ENCODE data around the gene FMN2. TPM values are rescaled to one million over a fixed set of nuclear protein-coding genes. Genes with fewer than 3 reads are reported as not detected.

FMN2 gene
- total RNA-seq, 1 experiment from 2014 or later, result not detected

DNA sequence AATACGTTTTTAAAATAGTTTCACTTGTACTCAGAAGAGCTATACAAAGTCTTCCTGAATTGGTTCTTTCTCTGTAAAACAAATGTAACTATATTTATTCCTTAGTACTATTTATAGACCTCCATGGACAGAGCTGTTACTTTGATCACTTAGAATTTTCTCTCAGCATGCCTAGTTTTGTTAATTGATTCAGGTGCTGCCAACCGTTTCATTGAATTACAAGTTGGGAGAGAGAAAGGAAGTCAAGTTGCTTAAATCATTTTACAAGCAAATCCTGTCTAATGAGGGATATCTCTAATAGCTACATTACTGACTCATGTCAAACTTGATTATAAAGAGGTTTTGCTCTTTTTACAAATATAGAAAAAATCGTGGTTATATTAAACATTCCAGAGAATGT, 241.0 kb downstream of the FMN2 start:
- DNase-seq (ENCODE audit: low spot score), result no peak

DNA sequence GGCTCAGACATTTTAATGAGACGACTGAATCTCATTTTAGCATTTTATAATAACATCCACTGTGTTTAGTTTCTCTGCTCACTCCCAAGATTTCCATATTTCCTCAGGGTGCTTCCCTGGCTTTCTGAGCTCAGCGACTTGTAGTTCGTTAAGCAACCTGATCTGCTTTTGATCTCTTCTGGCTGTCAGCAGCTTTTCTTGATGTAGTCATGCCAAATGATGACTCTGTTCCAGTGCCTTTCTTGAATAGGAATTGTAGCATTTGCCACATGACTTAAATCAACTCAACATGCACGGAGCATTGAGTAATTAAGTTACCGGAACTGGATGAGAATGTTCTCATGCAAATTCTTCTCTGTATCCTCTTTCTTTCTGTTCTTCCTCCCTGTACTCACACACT, 246.1 kb downstream of the FMN2 start:
- no peak for DNase-seq (ENCODE audit: low spot score)
- in situ Hi-C loops (cut with HindIII; ENCODE audit: low sequenced_read_pairs), result no loop called here

More for the DNA sequence above, 241.0 kb downstream of the FMN2 start:
- in situ Hi-C loops (cut with HindIII; ENCODE audit: low sequenced_read_pairs), result no loop called here

DNA sequence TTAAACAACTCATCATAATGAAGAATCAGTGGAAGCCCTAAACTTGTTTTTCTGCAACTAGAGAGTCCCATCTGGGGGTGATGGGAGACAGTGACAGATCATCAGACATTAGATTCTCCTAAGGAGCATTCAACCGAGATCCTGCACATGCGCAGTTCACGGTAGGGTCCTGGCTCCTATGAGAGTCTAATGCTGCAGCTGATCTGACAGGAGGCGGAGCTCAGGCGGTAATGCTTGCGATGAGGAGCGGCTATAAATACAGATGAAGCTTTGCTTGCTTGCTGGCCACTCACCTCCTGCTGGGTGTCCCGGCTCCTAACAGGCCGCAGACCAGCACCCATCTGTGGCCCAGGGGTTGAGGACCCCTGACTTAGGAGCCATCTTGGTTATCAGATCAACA, 247.2 kb downstream of the FMN2 start:
- in situ Hi-C loops (cut with HindIII; ENCODE audit: low sequenced_read_pairs), result no loop called here
- no peak for DNase-seq (ENCODE audit: low spot score)

DNA sequence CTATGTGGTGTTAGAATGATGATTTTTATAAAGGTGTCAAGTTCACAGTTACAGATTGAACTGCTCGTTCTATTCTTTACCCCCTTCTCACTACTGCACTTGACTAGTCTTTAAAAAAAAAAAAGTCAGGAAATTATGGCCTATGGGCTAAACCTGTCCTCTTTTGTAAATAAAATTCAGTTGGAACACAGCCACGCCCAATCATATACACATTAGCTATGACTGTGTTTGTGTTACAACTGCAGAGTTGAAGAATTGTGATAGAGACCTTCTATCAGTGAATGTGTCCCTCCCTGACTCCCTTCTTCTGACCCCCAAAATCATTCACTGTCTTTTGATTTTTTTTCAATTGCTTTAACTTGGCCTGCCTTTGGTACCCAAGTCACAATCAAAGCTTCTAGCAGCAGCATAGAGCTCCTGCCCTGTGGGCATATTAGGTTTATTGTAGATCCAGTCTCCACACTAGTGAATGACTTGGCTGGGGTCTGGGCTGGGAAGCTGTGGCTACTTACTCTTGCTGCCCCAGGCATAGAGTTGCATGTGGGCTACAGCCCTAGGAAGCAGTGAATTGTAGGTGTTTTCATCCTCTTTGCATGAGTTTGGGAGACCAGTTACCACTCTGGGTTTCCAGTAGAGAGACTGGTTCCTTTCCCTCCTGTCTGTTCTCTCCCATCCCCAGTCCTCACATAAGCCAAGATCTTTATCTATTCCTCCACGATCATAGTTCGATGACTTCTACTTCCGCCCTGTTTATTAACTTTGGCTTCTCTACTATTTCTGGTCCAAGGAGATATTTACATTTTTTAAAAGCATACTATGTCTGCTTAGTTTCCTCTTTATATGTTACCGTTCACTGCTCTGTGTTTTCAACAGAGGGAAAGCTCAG, 249.9 kb downstream of the FMN2 start:
- no peak for DNase-seq (ENCODE audit: low spot score)
- in situ Hi-C loops (cut with HindIII; ENCODE audit: low sequenced_read_pairs), result no loop called here

DNA sequence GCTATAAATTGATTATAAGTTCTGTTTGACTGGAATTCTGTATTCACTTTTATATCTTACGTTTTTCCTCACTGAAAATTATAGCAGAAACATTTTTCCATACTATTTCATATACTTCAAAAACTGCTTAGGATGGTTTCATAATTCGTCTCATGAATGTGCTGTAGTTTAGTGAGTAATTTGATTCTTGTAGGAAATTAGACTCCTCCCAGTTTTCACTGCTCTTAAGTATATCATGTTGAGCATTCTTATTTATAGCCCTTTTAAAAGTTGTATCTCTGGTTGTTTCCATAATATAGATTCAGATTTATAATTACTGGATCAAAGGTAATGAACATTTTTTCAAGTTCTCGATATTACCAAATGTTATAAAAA, 250.6 kb downstream of the FMN2 start:
- DNase-seq (ENCODE audit: low spot score), result no peak
- in situ Hi-C loops (cut with HindIII; ENCODE audit: low sequenced_read_pairs), result no loop called here

DNA sequence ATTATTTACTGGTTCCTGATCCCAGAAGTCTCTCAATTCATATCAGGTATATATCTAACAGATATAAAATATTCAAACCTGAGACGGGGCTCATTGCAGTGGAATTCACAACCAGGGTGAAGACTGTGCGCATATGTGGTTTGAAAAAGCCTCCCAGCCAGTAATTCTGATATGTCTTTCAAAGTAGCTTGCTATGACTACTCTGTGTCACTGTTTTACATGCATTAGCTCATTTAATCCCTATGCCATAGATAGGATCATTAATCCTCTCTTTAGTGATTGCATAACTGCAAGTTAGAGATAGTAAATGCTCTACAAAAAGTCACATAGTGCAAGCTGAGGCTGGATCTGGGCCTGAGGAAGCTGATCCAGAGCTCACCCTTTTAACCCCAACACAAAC, 251.4 kb downstream of the FMN2 start:
- in situ Hi-C loops (cut with HindIII; ENCODE audit: low sequenced_read_pairs), result no loop called here
- DNase-seq (ENCODE audit: low spot score), result no peak

DNA sequence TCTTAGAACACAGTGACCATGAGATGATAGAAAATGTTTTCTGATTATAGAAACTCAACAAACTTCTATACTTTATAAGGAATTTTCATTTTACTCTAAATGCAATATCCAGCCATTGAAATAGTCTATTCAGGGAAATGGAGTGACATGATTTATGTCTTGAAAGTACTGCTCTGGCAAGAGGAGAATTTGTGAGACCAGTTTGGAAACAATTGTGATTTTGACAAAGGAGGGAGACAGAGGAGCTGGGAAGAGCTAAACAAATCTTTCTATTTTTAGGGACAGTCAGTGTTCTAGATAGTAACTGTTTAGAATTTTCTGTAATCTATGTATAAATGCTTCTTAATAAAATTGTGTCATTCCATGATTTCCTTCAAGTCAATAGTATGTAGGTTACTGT, 252.3 kb downstream of the FMN2 start:
- in situ Hi-C loops (cut with HindIII; ENCODE audit: low sequenced_read_pairs), result no loop called here
- no peak for DNase-seq (ENCODE audit: low spot score)

DNA sequence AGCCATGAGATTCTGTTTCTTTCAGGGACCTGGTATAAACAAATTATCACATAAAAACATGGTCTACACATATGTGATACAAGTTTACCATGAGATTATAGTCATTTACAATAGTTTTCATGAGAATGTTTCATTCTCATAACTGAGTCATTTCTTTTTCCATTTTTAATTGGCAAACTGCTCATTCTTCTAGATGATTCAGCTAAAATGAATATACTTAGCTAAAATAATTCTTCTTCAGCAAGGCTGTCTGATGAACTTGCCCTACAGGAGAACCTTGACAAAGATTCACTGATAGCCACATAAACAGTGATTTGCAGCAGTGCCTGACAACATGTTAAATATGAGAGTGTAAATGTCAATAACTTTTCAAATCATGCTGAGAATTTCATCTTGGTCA, 253.2 kb downstream of the FMN2 start:
- no peak for DNase-seq (ENCODE audit: low spot score)
- in situ Hi-C loops (cut with HindIII; ENCODE audit: low sequenced_read_pairs), result no loop called here

DNA sequence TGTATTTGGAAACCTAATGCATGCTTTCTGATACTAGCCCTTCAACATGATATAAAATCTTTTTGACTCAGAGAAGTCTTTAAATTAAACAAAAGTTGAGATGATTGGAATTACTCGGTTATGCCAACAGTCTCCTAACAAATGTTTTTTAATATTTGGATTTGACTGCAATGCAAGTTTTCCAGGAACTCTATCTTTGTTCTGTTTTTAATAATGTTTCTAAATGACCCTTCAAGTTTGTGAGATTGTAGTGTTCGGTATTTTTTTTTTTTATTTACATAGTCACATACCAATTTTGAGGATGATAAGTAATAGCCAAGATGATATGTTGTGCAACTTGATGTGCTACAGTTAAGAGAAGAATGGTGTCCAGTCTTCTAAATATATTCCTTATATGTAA, 258.0 kb downstream of the FMN2 start:
- no peak for DNase-seq (ENCODE audit: low spot score)
- in situ Hi-C loops (cut with HindIII; ENCODE audit: low sequenced_read_pairs), result no loop called here

DNA sequence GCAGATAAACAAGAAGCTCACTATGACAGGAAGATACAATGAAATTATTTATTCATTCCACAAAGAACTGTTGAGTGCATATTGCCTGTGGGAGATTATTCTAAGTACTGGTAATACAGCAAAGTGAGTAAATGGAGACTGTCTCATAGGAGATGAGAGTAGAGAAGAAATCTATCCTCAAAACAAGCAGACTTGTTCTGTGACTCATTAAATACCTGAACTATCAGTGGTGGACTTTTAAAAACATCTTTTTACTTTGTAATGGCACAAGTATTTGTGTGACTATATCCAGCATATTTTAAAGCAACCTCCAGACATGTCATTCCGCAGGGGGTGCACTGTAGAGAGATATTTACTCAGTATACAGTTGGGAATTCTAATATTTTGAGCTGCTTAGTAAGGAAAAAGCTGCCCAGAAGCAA, 259.2 kb downstream of the FMN2 start:
- no peak for DNase-seq (ENCODE audit: low spot score)
- in situ Hi-C loops (cut with HindIII; ENCODE audit: low sequenced_read_pairs), result no loop called here

DNA sequence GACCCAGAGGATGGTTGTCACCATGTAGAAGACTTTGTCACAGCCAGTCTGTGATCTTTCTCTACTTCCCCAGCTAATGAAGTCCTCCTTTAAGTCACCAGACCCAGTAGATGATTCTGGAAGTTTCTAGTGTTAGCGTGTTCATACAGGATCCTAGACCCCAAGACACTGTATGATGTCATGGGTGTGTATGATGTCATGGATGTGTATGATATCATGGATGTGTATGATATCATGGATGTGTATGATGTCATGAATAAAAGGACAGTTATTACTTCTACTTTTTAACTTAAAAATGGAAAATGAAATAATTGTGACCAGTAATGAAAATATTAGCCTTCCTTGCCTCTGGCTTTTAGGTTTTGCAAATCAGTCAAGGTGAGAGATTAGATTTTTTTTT, 260.0 kb downstream of the FMN2 start:
- in situ Hi-C loops (cut with HindIII; ENCODE audit: low sequenced_read_pairs), result no loop called here
- DNase-seq (ENCODE audit: low spot score), result no peak

DNA sequence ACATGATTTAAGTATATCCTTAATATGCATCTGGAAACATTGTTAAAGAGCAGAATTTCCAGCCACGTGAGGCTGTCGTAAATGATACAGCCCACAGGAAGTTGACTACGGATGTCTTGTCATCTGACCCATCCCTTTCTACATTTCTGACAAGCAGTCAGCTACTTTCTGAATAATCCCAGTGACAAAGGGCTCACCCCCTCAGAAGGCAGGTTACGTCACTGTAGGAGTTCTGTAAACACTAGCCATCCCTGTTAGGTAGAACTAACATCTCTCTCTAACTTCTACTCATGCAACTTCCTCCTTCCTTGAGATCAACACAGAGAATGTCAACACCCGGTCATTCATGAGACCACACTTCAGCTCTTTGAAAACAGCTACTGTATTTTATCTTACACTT, 261.1 kb downstream of the FMN2 start:
- no peak for DNase-seq (ENCODE audit: low spot score)
- in situ Hi-C loops (cut with HindIII; ENCODE audit: low sequenced_read_pairs), result no loop called here

DNA sequence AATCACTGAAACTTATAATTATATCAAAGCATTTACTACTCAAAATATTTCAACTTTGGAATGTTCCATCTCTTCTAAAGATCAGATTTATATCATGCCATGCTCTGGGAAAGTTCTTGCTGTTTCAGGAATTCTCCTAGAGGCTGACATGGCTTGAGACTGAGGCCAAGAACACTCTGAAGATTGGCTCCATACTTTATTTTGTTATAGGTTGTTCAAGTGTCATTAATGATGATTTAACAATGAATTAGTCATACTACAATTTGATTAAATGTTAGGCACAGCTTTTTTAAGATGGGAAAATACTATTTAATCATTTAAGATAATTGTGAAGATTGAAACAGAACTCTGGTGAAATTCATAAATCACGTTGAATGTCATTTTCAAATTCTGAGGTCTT, 264.9 kb downstream of the FMN2 start:
- no peak for DNase-seq (ENCODE audit: low spot score)
- in situ Hi-C loops (cut with HindIII; ENCODE audit: low sequenced_read_pairs), result no loop called here

DNA sequence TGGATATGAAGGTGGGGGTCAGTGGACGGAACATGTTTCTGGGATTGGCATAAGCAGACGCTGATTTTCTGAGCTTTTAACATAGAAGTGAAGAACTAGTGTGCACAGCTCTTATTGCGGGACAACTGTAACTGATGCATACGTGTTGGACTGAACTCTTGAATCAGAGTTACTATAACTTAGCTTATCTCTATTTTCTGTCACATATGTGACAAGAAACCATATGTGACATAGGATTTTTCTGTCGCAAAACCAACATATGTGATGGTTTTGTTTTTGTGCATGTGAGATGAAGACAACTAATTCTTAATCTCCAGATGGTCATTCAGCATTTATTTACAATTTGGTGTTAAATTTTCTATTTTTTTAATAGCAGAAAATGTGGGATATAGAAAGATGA, 270.4 kb downstream of the FMN2 start:
- DNase-seq (ENCODE audit: low spot score), result no peak
- in situ Hi-C loops (cut with HindIII; ENCODE audit: low sequenced_read_pairs), result no loop called here

DNA sequence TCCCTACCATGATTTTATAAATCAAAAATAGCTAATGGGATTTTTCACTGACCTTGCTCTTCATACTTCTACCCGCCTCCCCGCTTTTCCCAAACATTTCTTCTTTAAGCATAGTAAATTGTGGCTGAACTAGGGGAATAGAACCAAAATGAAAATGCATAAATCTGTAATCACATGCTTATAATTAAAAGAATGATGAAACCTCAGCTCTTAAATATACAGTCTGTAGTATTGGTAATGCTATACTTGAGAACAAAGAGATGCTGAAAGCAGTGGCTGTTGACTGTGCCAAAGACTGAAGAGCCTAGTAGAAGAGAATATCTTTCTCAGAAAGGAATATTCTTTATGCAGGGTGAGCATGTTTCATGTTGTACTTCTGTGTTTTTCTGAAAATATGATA, 271.1 kb downstream of the FMN2 start:
- in situ Hi-C loops (cut with HindIII; ENCODE audit: low sequenced_read_pairs), result no loop called here
- no peak for DNase-seq (ENCODE audit: low spot score)

DNA sequence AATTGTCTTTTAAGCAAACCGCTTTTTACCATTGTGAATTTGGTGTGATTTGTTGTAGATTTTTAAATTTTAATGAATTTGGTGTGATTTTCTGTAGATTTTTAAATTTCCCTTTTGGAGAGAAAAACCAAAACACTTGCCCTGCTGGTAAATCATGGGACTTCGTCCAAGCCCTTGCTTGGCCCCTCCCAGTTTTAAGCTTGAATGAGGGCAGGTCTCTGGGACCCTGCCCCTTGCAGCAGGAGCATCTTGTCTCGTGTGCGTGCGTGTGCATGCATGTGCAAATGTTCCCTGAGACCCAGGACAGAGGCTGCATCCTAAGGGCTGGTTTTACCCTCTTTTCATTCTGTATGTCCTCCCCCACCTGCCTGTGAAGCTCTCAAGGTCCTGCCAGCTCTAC, 271.6 kb downstream of the FMN2 start:
- DNase-seq (ENCODE audit: low spot score), result no peak
- in situ Hi-C loops (cut with HindIII; ENCODE audit: low sequenced_read_pairs), result no loop called here

DNA sequence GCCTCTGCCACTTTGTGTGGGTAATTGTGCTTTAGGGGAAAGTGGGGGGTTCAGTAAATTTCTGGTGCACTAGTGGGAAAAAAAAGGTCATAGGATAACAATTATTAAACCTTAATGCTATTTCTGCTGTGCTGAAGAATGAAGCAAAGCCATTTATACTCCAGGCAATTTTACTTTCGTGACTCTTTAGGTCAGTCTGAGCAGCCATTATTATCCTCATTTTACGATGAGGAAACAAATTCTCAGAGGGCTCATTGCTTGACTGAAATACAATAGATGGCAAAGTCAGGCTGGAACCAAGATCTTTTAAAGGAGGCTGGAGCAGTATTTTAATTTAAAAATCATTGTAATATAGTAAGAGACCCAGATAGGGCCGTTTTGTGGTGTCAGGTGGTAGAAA, 272.2 kb downstream of the FMN2 start:
- in situ Hi-C loops (cut with HindIII; ENCODE audit: low sequenced_read_pairs), result no loop called here
- no peak for DNase-seq (ENCODE audit: low spot score)

DNA sequence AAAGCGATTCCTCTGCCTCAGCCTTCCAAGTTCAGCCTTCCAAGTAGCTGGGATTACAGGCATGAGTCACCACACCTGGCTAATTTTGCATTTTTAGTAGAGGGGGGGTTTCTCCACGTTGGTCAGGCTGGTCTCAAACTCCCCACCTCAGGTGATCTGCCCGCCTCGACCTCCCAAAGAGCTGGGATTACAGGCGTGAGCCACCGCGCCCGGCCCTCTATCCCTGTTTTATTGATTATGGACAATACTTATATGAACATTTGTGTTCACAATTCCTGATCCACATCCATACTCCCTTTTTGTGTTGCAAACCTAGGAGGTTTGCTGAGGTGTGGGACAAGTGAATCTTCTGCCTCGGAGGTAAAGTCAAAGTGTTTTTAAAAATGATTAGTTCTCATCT, 275.0 kb downstream of the FMN2 start:
- no peak for DNase-seq (ENCODE audit: low spot score)
- in situ Hi-C loops (cut with HindIII; ENCODE audit: low sequenced_read_pairs), result no loop called here

DNA sequence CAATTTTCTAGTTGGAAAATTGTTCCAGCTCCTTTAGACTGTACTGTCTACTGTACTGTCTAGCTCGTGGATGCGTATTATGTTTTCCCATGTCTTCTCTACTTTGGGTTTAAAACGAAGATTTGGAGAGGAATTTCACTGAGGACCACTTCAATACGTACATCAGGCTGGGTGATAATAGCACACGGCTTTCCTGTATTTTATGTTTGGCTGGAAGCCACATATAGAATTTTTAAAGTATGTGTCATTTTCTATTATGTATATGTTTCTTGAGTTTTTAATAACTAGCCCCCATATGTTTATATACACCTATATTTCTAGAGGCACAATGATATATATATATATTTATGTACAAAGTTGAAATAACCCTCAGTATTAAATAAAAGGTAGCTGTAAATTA, 293.9 kb downstream of the FMN2 start:
- DNase-seq (ENCODE audit: low spot score), result no peak
- in situ Hi-C loops (cut with HindIII; ENCODE audit: low sequenced_read_pairs), result no loop called here

DNA sequence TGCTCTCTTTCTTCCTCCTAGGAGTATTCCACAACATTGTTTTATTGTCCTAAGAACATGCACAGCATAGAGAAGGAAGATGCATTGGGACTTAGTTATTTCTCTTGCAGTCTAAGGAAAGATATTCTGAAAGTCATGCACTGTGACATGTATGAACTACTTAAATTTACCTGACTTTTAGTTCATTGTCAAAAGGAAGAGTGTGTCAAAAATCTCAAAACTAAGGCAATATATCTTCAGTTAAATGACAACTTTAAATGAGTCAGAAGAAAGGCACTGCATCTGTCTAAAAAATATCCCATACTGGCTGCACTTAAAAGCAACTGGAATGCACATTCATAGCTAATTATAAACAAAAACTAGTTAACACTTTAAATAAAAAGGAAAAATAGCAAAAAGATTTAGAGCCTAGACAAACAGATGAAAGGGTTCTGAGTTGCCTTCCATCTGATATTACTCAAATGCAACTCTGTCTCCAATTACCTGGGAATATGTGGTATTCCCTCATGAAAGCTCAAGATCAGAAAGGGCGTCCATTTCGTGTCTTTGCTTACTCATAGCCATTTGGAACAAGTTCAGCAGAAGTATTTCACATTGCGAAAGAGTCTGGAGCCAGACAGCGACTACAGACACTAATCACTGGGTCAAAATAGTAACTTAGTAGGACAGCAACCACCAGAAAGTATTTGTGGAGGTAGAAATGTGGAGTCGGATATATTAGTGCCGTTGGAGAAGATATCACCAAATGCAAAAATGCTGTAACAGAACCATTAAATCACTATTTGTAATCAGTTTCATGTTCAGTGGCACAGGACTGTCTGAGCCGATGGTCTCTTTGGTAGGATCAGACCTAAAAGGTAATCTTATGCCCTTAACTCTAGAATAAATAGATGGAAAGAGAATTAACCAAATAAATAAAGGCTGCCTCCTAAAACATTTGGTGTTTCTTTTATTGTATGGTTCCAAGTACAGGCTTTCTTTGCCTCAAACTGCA, 294.6 kb downstream of the FMN2 start:
- no peak for DNase-seq (ENCODE audit: low spot score)
- in situ Hi-C loops (cut with HindIII; ENCODE audit: low sequenced_read_pairs), result no loop called here

Measured in G401 (cell line).